CD14-positive monocyte (primary cell): ENCODE measurements around the gene ITGB2. TPM values are rescaled to one million over a fixed set of nuclear protein-coding genes. Genes with fewer than 3 reads are reported as not detected.

Experiments
- DNase-seq, 3 donors: peaks; one replicate each; pipeline ENCODE4 v3.0.0-alpha.2; 2011 to 2022
- H2AFZ ChIP-seq: 2 replicates; pipeline ENCODE4 v1.6.0; 2012; ENCODE audit warnings: mild to moderate bottlenecking, low read depth, low read length, inconsistent platforms; ENCODE audit not compliant: insufficient read depth, poor library complexity, severe bottlenecking
- H3K27ac ChIP-seq, 2 donors: 1 replicate in 1 of 2; 2 replicates in 1 of 2; pipeline ENCODE4 v1.5.1; 2012 to 2013; ENCODE audit warnings: low read length in 2 of 2, control low read depth in 1 of 2, inconsistent platforms in 1 of 2, low read depth in 1 of 2, mild to moderate bottlenecking in 1 of 2
- H3K27me3 ChIP-seq, 2 donors: one replicate each; pipeline versions ENCODE4 v1.6.0 to v1.6.1; 2011 to 2013; ENCODE audit warnings: low read length in 2 of 2; ENCODE audit not compliant: control insufficient read depth in 2 of 2, insufficient read depth in 2 of 2
- H3K36me3 ChIP-seq, 2 donors: replicated peaks in 1 of 2; 1 replicate in 1 of 2; 2 replicates in 1 of 2; pipeline versions ENCODE4 v1.5.1 to v1.6.1; 2012 to 2013; ENCODE audit warnings: low read length in 2 of 2, control low read depth in 1 of 2, inconsistent platforms in 1 of 2, mild to moderate bottlenecking in 1 of 2; ENCODE audit not compliant: insufficient read depth in 2 of 2, control insufficient read depth in 1 of 2
- H3K4me1 ChIP-seq, 2 donors: 1 replicate in 1 of 2; 2 replicates in 1 of 2; pipeline versions ENCODE4 v1.5.1 to v1.6.1; 2012 to 2013; ENCODE audit warnings: low read length in 2 of 2, control low read depth in 1 of 2, inconsistent platforms in 1 of 2, mild to moderate bottlenecking in 1 of 2, moderate library complexity in 1 of 2; ENCODE audit not compliant: insufficient read depth in 2 of 2, control insufficient read depth in 1 of 2
- H3K4me2 ChIP-seq: replicated peaks from 2 replicates; pipeline ENCODE3; 2012; ENCODE audit warnings: low read length, moderate library complexity, mild to moderate bottlenecking; ENCODE audit not compliant: poor library complexity, severe bottlenecking; ENCODE audit errors: extremely low read depth
- H3K4me3 ChIP-seq, 3 experiments: fragments of 200-600 bp in 1 of 3; sonication (generic) in 1 of 3; replicated peaks in 1 of 3; 1 replicate in 2 of 3; 2 replicates in 1 of 3; pipeline ENCODE4 v1.5.1; 2011 to 2013; ENCODE audit warnings: low read length in 3 of 3, mild to moderate bottlenecking in 3 of 3, control low read depth in 2 of 3, low read depth in 2 of 3, inconsistent platforms in 1 of 3, moderate library complexity in 1 of 3
- H3K79me2 ChIP-seq: 2 replicates; pipeline ENCODE4 v1.6.0; 2012; ENCODE audit warnings: mild to moderate bottlenecking, control low read depth, inconsistent platforms, low read length, moderate library complexity; ENCODE audit not compliant: insufficient read depth
- H3K9ac ChIP-seq: 2 replicates; pipeline ENCODE4 v1.6.0; 2017; ENCODE audit warnings: low read length, mild to moderate bottlenecking; ENCODE audit not compliant: insufficient read depth, poor library complexity, severe bottlenecking
- H3K9me3 ChIP-seq, 2 donors: replicated peaks in 1 of 2; 1 replicate in 1 of 2; 2 replicates in 1 of 2; pipeline versions ENCODE4 v1.5.1 to v1.6.1; 2012 to 2013; ENCODE audit warnings: low read length in 2 of 2, control low read depth in 1 of 2; ENCODE audit not compliant: control insufficient read depth in 1 of 2, insufficient read depth in 1 of 2
- H4K20me1 ChIP-seq: 2 replicates; pipeline ENCODE4 v1.6.0; 2012; ENCODE audit warnings: mild to moderate bottlenecking, low read length, control low read depth, moderate library complexity; ENCODE audit not compliant: insufficient read depth
- H3K27ac Mint-ChIP-seq, 7 donors: one replicate each; pipeline ENCODE4 v1.8.0; 2020; ENCODE audit warnings: mild to moderate bottlenecking in 7 of 7, mixed read lengths in 7 of 7, moderate library complexity in 6 of 7, inconsistent platforms in 2 of 7
- H3K27me3 Mint-ChIP-seq, 3 donors: one replicate each; pipeline ENCODE4 v1.8.0; 2021 to 2022; ENCODE audit warnings: low read depth in 3 of 3, mild to moderate bottlenecking in 3 of 3, mixed read lengths in 3 of 3, moderate library complexity in 3 of 3, inconsistent platforms in 1 of 3
- H3K36me3 Mint-ChIP-seq, 2 donors: one replicate each; pipeline ENCODE4 v1.8.0; 2020; ENCODE audit warnings: mixed read lengths in 2 of 2, inconsistent platforms in 1 of 2, mild to moderate bottlenecking in 1 of 2
- H3K4me1 Mint-ChIP-seq: one replicate; pipeline ENCODE4 v1.8.0; 2020; ENCODE audit warnings: mild to moderate bottlenecking, mixed read lengths
- H3K4me3 Mint-ChIP-seq, 2 donors: one replicate each; pipeline ENCODE4 v1.8.0; 2020; ENCODE audit warnings: mild to moderate bottlenecking in 2 of 2, mixed read lengths in 2 of 2, moderate library complexity in 1 of 2
- H3K9me3 Mint-ChIP-seq, 7 donors: one replicate each; pipeline ENCODE4 v1.8.0; 2020 to 2022; ENCODE audit warnings: mixed read lengths in 7 of 7, mild to moderate bottlenecking in 6 of 7, moderate library complexity in 6 of 7, inconsistent platforms in 2 of 7
- CTCF ChIP-seq: fragments of 200-600 bp; IDR thresholded peaks from one replicate; pipeline ENCODE4 v1.8.0; 2022; ENCODE audit warnings: antibody characterized with exemption, mild to moderate bottlenecking
- WGBS: methylation state at CpG from one replicate; pipeline ENCODE4 v1.1.5; 2013; ENCODE audit warnings: missing lambda C conversion rate; ENCODE audit not compliant: insufficient coverage; 5-methylcytosine and 5-hydroxymethylcytosine counted together
- intact Hi-C, 2 donors: fragments of 100-400 bp; cut with micrococcal nuclease; formaldehyde crosslinking; loops; one replicate each; pipeline versions ENCODE4 v1.15.0 to v1.15.1; 2023
- polyA plus RNA-seq, 3 donors: library from polyadenylated mRNA; depleted of rRNA in 1 of 3; unstranded in 2 of 3; stranded (reverse) in 1 of 3; fragments of 300-500 nt in 2 of 3; fragments of >200 nt in 1 of 3; fragmentation: Illumina TruSeq in 2 of 3; gene quantifications; 1 replicate in 2 of 3; 2 replicates in 1 of 3; pipeline ENCODE4 v1.2.3, GENCODE V29; 2012 to 2021

Gene ITGB2
- polyA plus RNA-seq, 3 donors = 1,470 to 1,628 (median 1,602) TPM

- 0% methylated on average over 2 of the region's 3 CpGs for WGBS
- Histone ChIP-seq H3K4me1 (peaks cover 80 to 90% of the 10 kb centered on the region in 2 donors), H4K20me1 (peaks cover 59% of the 10 kb centered on the region), H3K4me3 (peak overlapping the region; percentile 75 to 92 (median 81)), H3K9me3 (no peaks in the 10 kb centered on the region), H3K9ac (peak overlapping the region; percentile 80), H2AFZ (no peak overlapping the region), H3K4me2 (peak overlapping the region; percentile 92), H3K79me2 (peaks cover 87% of the 10 kb centered on the region), H3K27ac (peak overlapping the region; percentile 49 to 92), H3K27me3 (no peaks in the 10 kb centered on the region), H3K36me3 (peaks cover 0 to 8% of the 10 kb centered on the region in 2 donors)
- H3K27me3 Mint-ChIP-seq = no peaks in the 10 kb centered on the region
- TF ChIP-seq CTCF = no peak
- H3K9me3 Mint-ChIP-seq = peaks cover 0 to 3% (median 0%) of the 10 kb centered on the region in 7 donors
- DNase-seq = peak in 1 of 3 donors; percentile 76
- H3K4me1 Mint-ChIP-seq = peaks cover 74% of the 10 kb centered on the region
- H3K27ac Mint-ChIP-seq = peak overlapping the region; percentile 85 to 94 (median 89)
- intact Hi-C loops = loop anchor here (2.0 to 5.0 kb wide), 3 partner anchors 35 to 55 kb away; partner anchors contain the start of gene SUMO3 (in 2 of the 2)
- H3K4me3 Mint-ChIP-seq = peak overlapping the region; percentile 92 to 97
- H3K36me3 Mint-ChIP-seq = peaks cover 14 to 15% of the 10 kb centered on the region in 2 donors
These were observed 48.4 kb downstream of the ITGB2 start for GRCh38 chr21:44872323-44872648.

GRCh38 chr21:44871576-44872269 lies 49.0 kb downstream of the ITGB2 start:
- Histone ChIP-seq H3K9me3 (no peaks in the 10 kb centered on the region), H2AFZ (no peak overlapping the region), H4K20me1 (peaks cover 64% of the 10 kb centered on the region), H3K27me3 (no peaks in the 10 kb centered on the region), H3K4me2 (peak overlapping the region; percentile 92), H3K9ac (peak overlapping the region; percentile 80), H3K27ac (peak overlapping the region in 1 of 2 donors; percentile 92), H3K4me3 (peak overlapping the region; percentile 75 to 92 (median 81)), H3K4me1 (peaks cover 80 to 90% of the 10 kb centered on the region in 2 donors), H3K79me2 (peaks cover 89% of the 10 kb centered on the region), H3K36me3 (peaks cover 0 to 13% of the 10 kb centered on the region in 2 donors)
- peaks cover 19 to 20% of the 10 kb centered on the region in 2 donors for H3K36me3 Mint-ChIP-seq
- no peak for TF ChIP-seq CTCF
- H3K4me3 Mint-ChIP-seq = peak overlapping the region; percentile 92 to 97
- H3K27ac Mint-ChIP-seq = peak overlapping the region; percentile 80 to 94 (median 89)
- peaks cover 0 to 3% (median 0%) of the 10 kb centered on the region in 7 donors for H3K9me3 Mint-ChIP-seq
- peaks cover 74% of the 10 kb centered on the region for H3K4me1 Mint-ChIP-seq
- WGBS = 14% methylated on average over 11 of the region's 14 CpGs
- DNase-seq = peak; percentile 46 to 78 (median 61)
- no peaks in the 10 kb centered on the region for H3K27me3 Mint-ChIP-seq
- intact Hi-C loops = loop anchor here (2.0 to 5.0 kb wide), 3 partner anchors 36 to 54 kb away; partner anchors contain the start of gene SUMO3 (in 2 of the 2)
